Suppressor macrophage treated with lipopolysaccharide for 4 hours (primary cell): ENCODE results near the gene PCDHGA8.
A peak's percentile ranks its signal among the peaks of the same experiment; 100 is the strongest.
"Not testable (repeated sequence)": the region's sequence is repeated elsewhere in the genome, so short reads cannot be mapped to it uniquely, and the experiment has no call there.

ENCODE experiments used
- DNase-seq: peaks from one replicate; pipeline ENCODE4 v3.0.0-alpha.2; 2020

The PCDHGA8 gene

GRCh38 chr5:141371572-141372475 is 20.6 kb upstream of the PCDHGA8 start:
- no peak for DNase-seq

DNA sequence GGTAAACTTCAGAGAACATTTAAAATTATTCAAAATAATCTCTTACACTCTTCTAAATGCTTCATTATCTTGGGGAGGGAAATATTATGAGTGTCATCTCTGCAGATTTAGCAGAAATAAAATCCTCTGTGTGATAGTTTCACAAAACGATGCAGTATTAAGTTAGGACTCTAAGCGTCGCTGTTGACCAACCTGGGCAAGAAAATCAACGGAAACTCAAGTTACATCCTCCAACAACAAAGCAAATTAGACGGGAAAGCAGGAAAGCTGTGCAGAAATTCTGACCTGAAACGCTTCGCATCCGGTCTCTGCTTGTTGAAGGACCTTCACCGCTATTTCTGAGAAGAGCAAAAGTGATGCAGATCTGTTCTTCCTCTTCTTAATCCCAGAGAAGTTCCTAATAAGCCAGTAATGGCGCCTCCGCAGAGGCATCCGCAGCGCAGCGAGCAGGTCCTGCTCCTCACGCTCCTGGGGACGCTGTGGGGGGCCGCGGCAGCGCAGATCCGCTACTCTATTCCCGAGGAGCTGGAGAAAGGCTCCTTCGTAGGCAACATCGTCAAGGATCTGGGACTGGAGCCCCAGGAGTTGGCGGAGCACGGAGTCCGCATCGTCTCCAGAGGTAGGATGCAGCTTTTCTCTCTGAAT is 18.6 kb upstream of the PCDHGA8 start, which contains the start of gene PCDHGA6:
PCDHGA6 (plus strand) TSS at position 219 of the 645 bp plus-strand sequence; CDS start at position 412, 193 bp downstream.
- DNase-seq: no peak

GRCh38 chr5:141374627-141375026 is 17.8 kb upstream of the PCDHGA8 start:
- DNase-seq: no peak

- DNase-seq: not testable (repeated sequence)
These were observed 16.8 kb upstream of the PCDHGA8 start for GRCh38 chr5:141375444-141376155.

DNA sequence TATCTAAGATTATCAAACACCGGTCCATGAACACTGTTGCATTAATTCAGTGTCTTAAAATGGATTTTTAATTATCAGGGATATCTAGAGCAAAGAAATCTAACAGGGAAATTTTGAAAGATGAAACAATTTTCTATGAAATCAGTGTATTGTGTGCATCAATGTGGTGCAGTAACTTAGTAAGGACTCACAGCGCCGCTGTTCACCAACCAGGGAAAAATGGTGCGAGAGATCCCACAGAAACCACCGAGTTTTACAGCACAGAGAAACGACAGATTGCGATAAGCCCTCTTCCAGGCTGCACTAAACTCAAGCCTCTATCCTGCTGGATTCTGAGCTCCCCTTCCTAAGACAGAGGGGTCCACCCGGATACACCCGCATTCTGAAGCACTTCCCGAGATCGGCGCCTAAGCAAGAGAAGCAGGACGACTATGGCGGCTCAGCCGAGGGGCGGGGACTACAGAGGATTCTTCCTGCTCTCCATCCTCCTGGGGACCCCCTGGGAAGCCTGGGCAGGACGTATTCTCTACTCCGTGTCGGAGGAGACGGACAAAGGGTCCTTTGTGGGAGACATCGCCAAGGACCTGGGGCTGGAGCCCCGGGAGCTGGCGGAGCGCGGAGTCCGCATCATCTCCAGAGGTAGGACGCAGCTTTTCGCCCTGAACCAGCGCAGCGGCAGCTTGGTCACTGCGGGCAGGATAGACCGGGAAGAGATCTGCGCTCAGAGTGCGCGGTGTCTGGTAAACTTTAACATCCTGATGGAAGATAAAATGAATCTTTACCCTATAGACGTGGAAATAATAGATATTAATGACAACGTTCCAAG is 9.8 kb upstream of the PCDHGA8 start, which contains the start of gene PCDHGA7:
PCDHGA7 (plus strand) TSS at position 274 of the 826 bp plus-strand sequence; CDS start at position 432, 158 bp downstream.
- DNase-seq: no peak

DNA sequence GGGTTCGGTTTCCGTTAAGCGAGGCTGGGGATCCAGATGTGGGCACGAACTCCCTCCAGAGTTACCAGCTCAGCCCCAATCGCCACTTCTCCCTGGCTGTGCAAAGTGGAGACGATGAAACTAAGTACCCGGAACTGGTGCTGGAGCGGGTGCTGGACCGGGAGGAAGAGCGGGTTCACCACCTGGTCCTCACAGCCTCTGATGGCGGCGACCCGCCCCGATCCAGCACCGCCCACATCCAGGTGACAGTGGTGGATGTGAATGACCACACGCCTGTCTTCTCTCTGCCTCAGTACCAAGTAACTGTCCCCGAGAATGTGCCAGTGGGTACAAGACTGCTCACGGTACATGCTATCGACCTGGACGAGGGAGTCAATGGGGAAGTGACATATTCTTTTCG is 9.1 kb upstream of the PCDHGA8 start:
- no peak for DNase-seq

DNA sequence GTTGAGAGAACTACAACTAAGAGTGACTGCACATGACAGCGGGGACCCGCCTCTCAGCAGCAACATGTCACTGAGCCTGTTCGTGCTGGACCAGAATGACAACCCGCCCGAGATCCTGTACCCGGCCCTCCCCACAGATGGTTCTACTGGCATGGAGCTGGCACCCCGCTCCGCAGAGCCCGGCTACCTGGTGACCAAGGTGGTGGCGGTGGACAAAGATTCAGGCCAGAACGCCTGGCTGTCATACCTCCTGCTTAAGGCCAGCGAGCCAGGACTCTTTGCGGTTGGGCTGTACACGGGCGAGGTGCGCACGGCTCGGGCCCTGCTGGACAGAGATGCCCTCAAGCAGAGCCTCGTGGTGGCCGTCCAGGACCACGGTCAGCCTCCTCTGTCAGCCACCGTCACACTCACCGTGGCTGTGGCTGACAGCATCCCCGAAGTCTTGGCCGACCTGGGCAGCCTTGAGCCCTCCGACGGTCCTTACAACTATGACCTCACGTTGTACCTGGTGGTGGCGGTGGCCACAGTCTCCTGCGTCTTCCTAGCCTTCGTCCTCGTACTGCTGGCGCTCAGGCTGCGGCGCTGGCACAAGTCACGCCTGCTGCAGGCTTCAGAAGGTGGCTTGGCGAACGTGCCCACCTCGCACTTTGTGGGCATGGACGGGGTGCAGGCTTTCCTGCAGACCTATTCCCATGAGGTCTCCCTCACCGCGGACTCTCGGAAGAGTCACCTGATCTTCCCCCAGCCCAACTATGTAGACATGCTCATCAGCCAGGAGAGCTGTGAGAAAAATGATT is 7.8 kb upstream of the PCDHGA8 start:
- DNase-seq: no peak

DNA sequence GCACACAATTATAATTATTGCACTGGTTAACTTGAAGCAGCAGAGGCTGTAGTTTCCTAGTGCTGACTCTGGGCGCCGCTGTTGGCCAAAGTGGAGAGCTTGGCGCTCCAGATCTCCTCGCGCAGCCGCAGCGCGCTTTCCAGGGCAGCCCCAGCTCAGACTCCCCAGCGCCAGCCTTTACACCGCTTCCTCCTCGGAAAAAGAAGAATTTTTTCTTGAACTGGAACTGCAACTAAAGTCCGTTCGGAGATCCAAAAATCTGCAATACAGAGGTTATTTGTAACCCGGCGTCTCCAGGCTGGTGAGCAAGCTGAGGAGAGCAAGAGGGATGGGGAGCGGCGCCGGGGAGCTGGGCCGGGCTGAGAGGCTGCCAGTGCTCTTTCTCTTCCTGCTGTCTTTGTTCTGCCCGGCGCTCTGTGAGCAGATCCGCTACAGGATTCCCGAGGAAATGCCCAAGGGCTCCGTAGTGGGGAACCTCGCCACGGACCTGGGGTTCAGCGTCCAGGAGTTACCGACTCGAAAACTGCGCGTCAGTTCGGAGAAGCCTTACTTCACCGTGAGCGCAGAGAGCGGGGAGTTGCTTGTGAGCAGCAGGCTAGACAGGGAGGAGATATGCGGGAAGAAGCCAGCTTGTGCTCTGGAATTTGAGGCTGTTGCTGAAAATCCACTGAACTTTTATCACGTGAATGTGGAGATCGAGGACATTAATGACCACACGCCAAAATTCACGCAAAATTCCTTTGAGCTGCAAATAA is 4.7 kb upstream of the PCDHGA8 start, which contains the start of gene PCDHGB4:
PCDHGB4 (plus strand) TSS at position 142 of the 755 bp plus-strand sequence; CDS start at position 329, 187 bp downstream.
- DNase-seq: peak; percentile 29

DNA sequence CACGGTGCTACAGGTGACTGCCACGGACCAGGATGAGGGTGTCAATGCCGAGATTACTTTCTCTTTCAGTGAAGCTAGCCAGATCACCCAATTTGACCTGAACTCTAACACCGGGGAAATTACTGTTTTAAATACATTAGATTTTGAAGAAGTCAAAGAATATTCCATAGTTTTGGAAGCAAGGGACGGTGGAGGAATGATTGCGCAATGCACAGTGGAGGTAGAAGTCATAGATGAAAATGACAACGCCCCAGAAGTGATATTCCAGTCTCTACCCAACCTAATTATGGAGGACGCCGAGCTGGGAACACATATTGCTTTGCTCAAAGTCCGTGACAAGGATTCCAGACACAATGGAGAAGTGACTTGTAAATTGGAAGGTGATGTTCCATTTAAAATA is 3.8 kb upstream of the PCDHGA8 start:
- DNase-seq: no peak

- no peak for DNase-seq
These were observed 3.0 kb upstream of the PCDHGA8 start for GRCh38 chr5:141389153-141390042.

- DNase-seq: no peak
These were observed 834 bp downstream of the PCDHGA8 start for GRCh38 chr5:141393267-141393666.

DNA sequence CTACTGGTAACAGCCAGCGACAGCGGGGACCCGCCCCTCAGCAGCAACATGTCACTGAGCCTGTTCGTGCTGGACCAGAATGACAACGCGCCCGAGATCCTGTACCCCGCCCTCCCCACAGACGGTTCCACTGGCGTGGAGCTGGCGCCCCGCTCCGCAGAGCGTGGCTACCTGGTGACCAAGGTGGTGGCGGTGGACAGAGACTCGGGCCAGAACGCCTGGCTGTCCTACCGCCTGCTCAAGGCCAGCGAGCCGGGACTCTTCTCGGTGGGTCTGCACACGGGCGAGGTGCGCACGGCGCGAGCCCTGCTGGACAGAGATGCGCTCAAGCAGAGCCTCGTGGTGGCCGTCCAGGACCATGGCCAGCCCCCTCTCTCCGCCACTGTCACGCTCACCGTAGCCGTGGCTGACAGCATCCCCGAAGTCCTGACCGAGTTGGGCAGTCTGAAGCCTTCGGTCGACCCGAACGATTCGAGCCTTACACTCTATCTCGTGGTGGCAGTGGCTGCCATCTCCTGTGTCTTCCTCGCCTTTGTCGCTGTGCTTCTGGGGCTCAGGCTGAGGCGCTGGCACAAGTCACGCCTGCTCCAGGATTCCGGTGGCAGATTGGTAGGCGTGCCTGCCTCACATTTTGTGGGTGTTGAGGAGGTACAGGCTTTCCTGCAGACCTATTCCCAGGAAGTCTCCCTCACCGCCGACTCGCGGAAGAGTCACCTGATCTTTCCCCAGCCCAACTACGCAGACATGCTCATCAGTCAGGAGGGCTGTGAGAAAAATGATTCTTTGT is 2.2 kb downstream of the PCDHGA8 start:
- DNase-seq: not testable (repeated sequence)

- peak; percentile 51 for DNase-seq
These were observed 5.5 kb downstream of the PCDHGA8 start, which contains the start of gene PCDHGB5 for GRCh38 chr5:141397756-141398551. Gene PCDHGB5 (plus strand): TSS chr5:141397947. CDS start chr5:141398128, 181 bp downstream.

- DNase-seq: no peak
These were observed 6.2 kb downstream of the PCDHGA8 start for GRCh38 chr5:141398608-141399007.

DNA sequence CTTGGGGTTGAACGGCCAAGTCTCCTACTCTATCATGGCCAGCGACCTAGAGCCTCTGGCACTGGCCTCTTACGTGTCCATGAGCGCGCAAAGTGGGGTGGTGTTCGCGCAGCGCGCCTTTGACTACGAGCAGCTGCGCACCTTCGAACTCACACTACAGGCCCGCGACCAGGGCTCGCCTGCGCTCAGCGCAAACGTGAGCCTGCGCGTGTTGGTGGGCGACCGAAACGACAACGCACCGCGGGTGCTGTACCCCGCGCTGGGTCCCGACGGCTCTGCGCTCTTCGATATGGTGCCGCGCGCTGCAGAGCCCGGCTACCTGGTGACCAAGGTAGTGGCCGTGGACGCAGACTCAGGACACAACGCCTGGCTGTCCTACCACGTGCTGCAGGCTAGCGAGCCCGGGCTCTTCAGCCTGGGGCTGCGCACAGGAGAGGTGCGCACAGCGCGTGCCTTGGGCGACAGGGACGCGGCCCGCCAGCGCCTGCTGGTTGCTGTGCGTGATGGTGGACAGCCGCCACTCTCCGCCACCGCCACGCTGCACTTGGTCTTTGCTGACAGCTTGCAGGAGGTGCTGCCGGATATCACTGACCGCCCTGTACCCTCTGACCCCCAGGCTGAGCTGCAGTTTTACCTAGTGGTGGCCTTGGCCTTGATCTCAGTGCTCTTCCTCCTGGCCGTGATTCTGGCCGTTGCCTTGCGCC is 7.3 kb downstream of the PCDHGA8 start:
- DNase-seq: no peak

DNA sequence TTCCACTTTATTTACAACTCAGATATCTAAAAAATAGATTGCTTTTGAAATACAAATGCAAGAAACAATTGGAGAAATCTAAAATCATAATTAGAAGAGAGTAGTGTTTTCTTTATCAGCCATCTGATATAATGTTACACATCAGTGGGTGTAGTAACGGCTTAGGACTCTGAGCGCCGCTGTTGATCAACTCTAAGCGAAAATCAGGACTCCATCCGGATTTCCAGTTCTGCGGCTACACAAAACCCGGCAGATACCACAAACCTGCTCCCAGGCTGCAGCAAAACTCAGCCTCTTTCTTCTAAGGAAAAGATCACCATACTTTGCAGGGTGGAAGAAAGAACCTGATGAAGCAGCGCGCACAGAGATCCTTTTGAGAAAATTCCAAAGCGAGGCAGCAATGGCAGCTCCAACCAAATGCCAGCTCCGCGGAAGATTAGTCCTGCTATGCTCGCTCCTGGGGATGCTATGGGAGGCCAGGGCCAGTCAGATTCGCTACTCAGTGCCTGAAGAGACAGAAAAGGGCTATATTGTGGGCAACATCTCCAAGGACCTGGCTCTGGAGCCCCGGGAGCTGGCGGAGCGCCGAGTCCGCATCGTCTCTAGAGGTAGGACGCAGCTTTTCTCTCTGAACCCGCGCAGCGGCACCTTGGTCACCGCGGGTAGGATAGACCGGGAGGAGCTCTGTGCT is 10.3 kb downstream of the PCDHGA8 start, which contains the start of gene PCDHGA9:
PCDHGA9 (plus strand) TSS at position 226 of the 691 bp plus-strand sequence; CDS start at position 401, 175 bp downstream.
- peak; percentile 26 for DNase-seq
